Glutamatergic neuron (in vitro differentiated cells): ENCODE data around the gene PPP2R1B. TPM values are rescaled to one million over a fixed set of nuclear protein-coding genes. Genes with fewer than 3 reads are reported as not detected.

ENCODE experiments used
- DNase-seq: peaks from one replicate; pipeline ENCODE4 v3.0.0; 2022
- H3K27ac Mint-ChIP-seq: one replicate; pipeline ENCODE4 v1.8.0; 2020; ENCODE audit warnings: mild to moderate bottlenecking, mixed read lengths, inconsistent platforms; ENCODE audit not compliant: unreplicated experiment
- H3K27me3 Mint-ChIP-seq: one replicate; pipeline ENCODE4 v1.8.0; 2020; ENCODE audit warnings: mild to moderate bottlenecking, moderate library complexity, mixed read lengths, inconsistent platforms; ENCODE audit not compliant: unreplicated experiment
- H3K36me3 Mint-ChIP-seq: one replicate; pipeline ENCODE4 v1.8.0; 2020; ENCODE audit warnings: mild to moderate bottlenecking, mixed read lengths, inconsistent platforms; ENCODE audit not compliant: unreplicated experiment
- H3K4me1 Mint-ChIP-seq: one replicate; pipeline ENCODE4 v1.8.0; 2020; ENCODE audit warnings: mild to moderate bottlenecking, low read depth, mixed read lengths, inconsistent platforms; ENCODE audit not compliant: unreplicated experiment
- H3K4me3 Mint-ChIP-seq: one replicate; pipeline ENCODE4 v1.8.0; 2020; ENCODE audit warnings: mild to moderate bottlenecking, mixed read lengths, inconsistent platforms; ENCODE audit not compliant: unreplicated experiment
- H3K9me3 Mint-ChIP-seq: one replicate; pipeline ENCODE4 v1.8.0; 2020; ENCODE audit warnings: mild to moderate bottlenecking, moderate library complexity, mixed read lengths, inconsistent platforms; ENCODE audit not compliant: unreplicated experiment
- long read RNA-seq: library from polyadenylated mRNA; unstranded; transcript quantifications from one replicate; pipeline ENCODE4 v2.0.0, GENCODE V29; 2020; ENCODE audit not compliant: unreplicated experiment
- total RNA-seq: library from RNA; stranded (reverse); fragmentation: NEBNext Ultra II Directional; extraction: Animal tissue kit (Norgen Biotek cat#: 25700); gene quantifications from one replicate; pipeline ENCODE4 v1.2.1, GENCODE V29; 2021; ENCODE audit not compliant: unreplicated experiment
- TF ChIP-seq, protein P1 (sequence below): fragments of 200-600 bp; sonication (generic); IDR thresholded peaks from one replicate; pipeline ENCODE4 v1.5.0; 2021; ENCODE audit not compliant: partially characterized antibody, unreplicated experiment

PPP2R1B gene
- 66.3 TPM for total RNA-seq
- long read RNA-seq, full-length matches to known transcripts: 19 of 25 reads
- long read RNA-seq, partial matches to known transcripts: 3 of 25 reads
- long read RNA-seq, other reads (novel, unspliced or antisense): 3 of 25 reads

DNA sequence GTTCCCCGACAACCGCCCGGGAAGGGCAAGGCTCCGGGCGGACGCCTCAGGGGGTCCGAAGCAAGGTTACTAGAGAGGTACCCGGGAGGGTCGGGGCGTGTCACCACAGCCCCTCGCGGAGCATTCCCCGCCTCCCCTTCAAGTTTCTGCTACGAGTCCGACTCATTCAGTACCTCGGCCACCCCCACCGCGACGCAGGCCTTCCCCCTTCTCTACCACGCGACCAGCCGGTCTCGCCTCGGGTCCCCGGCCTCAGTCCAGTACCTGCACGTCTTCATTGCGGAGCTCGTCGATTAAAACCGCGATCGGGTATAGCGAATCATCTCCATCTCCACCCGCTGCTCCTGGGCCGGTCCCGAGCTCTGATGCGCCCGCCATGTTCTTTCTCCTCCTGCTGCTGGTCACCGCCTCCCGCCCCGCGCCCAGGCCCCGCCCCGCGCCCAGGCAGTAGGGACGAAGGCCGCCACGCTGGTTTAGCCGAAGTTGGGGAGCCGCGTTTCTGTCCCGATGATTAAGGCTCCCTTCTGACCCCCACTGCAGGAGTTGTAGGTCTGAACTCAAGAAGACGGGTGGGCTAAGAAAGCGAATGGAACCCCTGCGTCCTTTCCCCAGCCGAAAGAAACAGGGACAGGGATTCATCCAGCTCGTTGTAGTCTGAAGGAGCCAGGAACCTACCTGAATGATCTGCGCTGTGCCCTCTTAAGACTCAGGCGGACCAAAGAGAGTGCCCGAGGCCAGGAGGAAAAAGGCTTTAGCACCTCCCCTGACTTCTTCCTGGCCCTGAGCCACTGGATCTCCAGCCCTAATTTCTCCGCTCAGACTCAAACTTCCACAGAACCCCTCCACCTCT lies at the start of gene PPP2R1B:
TSS of gene PPP2R1B (minus strand) at position 406 of the 850 bp plus-strand sequence. CDS start at position 378, 28 bp downstream.
- H3K9me3 Mint-ChIP-seq: peaks cover 13% of the 10 kb centered on the region
- H3K4me3 Mint-ChIP-seq: peak within 1 kb of the TSS; percentile 98
- peak; percentile 79 for DNase-seq
- H3K27me3 Mint-ChIP-seq: peaks cover 7% of the 10 kb centered on the region
- TF ChIP-seq, protein P1, sequence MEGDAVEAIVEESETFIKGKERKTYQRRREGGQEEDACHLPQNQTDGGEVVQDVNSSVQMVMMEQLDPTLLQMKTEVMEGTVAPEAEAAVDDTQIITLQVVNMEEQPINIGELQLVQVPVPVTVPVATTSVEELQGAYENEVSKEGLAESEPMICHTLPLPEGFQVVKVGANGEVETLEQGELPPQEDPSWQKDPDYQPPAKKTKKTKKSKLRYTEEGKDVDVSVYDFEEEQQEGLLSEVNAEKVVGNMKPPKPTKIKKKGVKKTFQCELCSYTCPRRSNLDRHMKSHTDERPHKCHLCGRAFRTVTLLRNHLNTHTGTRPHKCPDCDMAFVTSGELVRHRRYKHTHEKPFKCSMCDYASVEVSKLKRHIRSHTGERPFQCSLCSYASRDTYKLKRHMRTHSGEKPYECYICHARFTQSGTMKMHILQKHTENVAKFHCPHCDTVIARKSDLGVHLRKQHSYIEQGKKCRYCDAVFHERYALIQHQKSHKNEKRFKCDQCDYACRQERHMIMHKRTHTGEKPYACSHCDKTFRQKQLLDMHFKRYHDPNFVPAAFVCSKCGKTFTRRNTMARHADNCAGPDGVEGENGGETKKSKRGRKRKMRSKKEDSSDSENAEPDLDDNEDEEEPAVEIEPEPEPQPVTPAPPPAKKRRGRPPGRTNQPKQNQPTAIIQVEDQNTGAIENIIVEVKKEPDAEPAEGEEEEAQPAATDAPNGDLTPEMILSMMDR: no peak
- peaks cover 44% of the 10 kb centered on the region for H3K4me1 Mint-ChIP-seq
- H3K27ac Mint-ChIP-seq: peak within 1 kb of the TSS; percentile 96
- H3K36me3 Mint-ChIP-seq: no peaks in the 10 kb centered on the region

DNA sequence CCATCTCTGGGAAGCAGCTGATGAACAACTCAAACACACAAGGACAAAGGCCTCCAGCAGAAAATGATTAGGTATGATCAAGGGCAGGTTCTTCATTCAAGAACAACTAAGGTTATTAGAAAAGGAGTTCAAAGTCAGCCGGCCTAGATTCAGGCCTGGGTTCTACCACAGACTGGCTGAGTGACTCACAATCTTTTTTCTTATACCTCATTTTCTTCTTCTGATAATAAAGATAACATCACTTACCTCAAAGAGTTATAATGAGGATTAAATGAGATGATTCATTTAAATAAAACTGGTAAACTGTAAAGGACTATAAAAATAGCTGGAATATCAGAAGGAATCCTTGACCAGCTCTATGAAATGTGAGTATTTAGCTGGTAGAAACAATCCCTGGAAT lies 49.3 kb upstream of the PPP2R1B start:
- Mint-ChIP-seq H3K4me3 (no peak overlapping the region), H3K27me3 (peaks cover 5% of the 10 kb centered on the region), H3K27ac (peak overlapping the region; percentile 99), H3K9me3 (peaks cover 9% of the 10 kb centered on the region), H3K4me1 (peaks cover 16% of the 10 kb centered on the region), H3K36me3 (no peaks in the 10 kb centered on the region)
- DNase-seq: no peak
- TF ChIP-seq, protein P1: no peak

DNA sequence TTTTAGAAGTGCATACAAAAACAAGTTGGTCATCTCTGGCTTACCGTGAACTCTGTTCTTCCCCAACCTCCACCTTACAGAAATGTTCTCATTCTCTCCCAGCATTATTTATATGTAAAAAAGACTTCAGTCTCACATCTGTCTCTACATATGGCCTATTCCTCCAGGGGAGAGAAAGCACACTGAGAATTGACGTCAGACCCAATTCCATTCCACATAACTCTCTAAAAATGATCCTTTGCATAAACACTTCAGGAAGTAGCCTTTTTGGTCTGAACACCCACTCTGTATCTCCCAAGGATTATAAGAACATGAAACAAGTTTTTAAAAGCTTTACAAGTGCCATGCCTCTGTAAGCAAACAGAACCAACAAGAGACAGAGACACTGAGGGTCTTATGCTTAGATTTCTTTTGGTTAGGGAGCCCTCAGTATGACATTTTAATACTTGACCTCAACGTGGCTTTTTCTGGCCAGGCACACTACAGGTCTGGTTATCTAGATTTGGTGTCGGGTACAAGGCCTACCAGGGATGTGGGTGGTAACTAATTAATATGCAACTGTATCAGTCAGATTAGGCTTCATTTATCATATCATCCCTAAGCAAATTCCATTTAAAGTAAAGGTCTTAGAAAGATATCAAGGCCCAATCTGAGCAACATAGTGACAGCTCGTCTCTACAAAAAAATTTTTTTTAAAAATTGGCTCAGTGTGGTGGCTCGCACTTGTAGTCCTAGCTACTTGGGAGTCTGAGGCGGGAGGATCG lies 48.5 kb upstream of the PPP2R1B start:
- H3K4me3 Mint-ChIP-seq: peak overlapping the region; percentile 86
- no peak for DNase-seq
- peaks cover 11% of the 10 kb centered on the region for H3K9me3 Mint-ChIP-seq
- peaks cover 16% of the 10 kb centered on the region for H3K4me1 Mint-ChIP-seq
- H3K27me3 Mint-ChIP-seq: peaks cover 5% of the 10 kb centered on the region
- TF ChIP-seq, protein P1: no peak
- H3K27ac Mint-ChIP-seq: peak overlapping the region; percentile 99
- no peaks in the 10 kb centered on the region for H3K36me3 Mint-ChIP-seq

DNA sequence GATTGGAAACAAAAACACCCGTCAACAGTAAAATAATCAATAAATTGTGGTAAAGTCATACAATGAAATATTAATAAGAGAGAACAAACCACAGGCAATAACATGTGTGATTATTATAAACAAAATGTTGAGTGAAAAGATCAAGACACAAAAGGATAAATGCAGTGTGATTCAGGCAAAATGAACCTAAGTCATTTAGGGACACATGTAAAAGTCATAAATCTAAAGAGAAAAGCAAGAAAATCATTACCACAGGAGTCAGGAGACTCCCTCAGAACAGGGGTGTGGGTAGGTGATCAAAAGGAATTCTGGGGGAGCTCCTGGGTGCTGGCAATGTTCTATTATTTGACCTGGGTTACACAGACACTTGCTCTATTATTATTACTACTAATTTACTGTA lies 47.9 kb upstream of the PPP2R1B start:
- Mint-ChIP-seq H3K4me3 (peak overlapping the region; percentile 86), H3K27ac (peak overlapping the region; percentile 99), H3K27me3 (peaks cover 5% of the 10 kb centered on the region), H3K4me1 (peaks cover 16% of the 10 kb centered on the region), H3K9me3 (peaks cover 11% of the 10 kb centered on the region), H3K36me3 (no peaks in the 10 kb centered on the region)
- DNase-seq: no peak
- TF ChIP-seq, protein P1: no peak
